Measurements from ENCODE around the gene PTPRG.

DNA sequence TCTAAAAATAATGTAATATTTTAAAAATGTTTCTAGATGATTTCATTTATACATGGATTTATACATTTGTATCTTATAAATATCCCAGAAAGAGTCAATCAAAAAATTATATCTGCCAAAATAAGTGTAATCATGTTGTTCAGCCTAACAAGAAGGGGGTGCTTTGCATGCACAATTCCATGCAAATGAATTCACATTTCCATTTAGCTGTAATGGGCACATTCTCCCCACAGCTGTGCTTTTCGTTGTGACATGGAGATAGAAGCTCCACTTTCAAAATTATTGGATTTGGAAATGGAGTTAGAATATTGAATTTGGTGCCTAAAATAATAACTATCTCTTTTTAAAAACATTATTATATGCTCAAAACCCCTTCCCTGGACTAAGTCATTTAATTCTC lies 270.6 kb downstream of the PTPRG start:
- no peak for TF ChIP-seq POLR2A (IDR thresholded peaks at IDR 0.05)
- TF ChIP-seq, protein P1, sequence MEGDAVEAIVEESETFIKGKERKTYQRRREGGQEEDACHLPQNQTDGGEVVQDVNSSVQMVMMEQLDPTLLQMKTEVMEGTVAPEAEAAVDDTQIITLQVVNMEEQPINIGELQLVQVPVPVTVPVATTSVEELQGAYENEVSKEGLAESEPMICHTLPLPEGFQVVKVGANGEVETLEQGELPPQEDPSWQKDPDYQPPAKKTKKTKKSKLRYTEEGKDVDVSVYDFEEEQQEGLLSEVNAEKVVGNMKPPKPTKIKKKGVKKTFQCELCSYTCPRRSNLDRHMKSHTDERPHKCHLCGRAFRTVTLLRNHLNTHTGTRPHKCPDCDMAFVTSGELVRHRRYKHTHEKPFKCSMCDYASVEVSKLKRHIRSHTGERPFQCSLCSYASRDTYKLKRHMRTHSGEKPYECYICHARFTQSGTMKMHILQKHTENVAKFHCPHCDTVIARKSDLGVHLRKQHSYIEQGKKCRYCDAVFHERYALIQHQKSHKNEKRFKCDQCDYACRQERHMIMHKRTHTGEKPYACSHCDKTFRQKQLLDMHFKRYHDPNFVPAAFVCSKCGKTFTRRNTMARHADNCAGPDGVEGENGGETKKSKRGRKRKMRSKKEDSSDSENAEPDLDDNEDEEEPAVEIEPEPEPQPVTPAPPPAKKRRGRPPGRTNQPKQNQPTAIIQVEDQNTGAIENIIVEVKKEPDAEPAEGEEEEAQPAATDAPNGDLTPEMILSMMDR (IDR thresholded peaks at IDR 0.05 in 4 of 5, conservative IDR thresholded peaks at IDR 0.05 in 1 of 5) = no peak
